T-helper 9 cell (primary cell): ENCODE data around the gene ANKFN1.

Source experiments
- DNase-seq: peaks from one replicate; pipeline ENCODE4 v3.0.0-alpha.2; 2020

Gene ANKFN1

DNA sequence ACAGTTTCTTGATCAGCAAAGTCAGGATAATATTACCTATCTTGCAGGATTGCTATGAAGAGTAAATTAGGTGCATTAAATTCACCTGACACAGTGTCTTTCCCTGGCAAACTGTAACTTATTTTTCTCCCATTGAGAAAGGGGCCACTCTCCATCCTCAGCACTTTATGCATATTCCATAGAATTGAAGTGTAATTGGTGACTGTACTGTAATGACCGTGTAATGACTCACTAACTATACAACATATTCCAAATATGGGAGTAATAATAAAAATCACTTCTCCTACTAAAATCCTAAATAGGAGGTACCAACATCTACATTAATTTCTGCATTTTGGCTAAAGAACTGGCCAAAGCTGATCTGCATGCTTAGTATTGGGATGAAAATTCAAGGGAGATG lies 298.4 kb downstream of the ANKFN1 start:
- DNase-seq: no peak

GRCh38 chr17:56452461-56452860 lies 299.2 kb downstream of the ANKFN1 start:
- DNase-seq: no peak

GRCh38 chr17:56457501-56457900 lies 304.2 kb downstream of the ANKFN1 start:
- DNase-seq: no peak

- DNase-seq: no peak
Observed at GRCh38 chr17:56465886-56466285, 312.6 kb downstream of the ANKFN1 start.

GRCh38 chr17:56468840-56469239 lies 315.6 kb downstream of the ANKFN1 start:
- DNase-seq: no peak

GRCh38 chr17:56471696-56472095 lies 318.4 kb downstream of the ANKFN1 start:
- no peak for DNase-seq

- DNase-seq: no peak
Observed at GRCh38 chr17:56475116-56475515, 321.8 kb downstream of the ANKFN1 start.

DNA sequence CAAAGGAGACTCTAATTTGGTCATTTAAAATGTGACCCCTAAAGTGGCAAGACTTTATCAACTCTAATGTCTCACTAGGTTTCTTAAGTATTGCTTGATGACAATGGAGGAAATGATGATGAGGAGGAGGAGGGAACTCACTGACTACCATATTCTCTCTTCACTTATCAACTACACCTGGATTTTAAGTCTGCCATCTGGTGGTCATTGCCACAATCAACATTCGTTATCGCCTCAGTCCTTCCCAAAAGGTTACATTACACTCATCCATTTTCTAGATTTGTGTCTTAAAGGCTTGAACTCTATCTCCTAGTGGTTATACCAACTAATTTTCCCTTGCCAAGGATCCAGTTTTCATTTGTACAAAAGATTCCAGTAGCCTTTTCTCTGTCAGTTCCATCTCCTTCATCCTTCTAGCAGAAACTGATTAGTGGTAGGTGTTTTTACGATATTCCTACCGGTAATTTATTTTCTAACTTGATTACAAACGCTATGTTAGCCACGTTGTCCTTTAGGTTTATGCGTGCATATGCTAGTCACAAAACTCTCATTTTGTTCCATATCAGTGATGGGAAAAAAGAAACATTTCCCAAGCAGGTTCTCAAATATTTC lies 325.7 kb downstream of the ANKFN1 start:
- DNase-seq: no peak

- DNase-seq: no peak
Observed at GRCh38 chr17:56480501-56480900, 327.2 kb downstream of the ANKFN1 start.

DNA sequence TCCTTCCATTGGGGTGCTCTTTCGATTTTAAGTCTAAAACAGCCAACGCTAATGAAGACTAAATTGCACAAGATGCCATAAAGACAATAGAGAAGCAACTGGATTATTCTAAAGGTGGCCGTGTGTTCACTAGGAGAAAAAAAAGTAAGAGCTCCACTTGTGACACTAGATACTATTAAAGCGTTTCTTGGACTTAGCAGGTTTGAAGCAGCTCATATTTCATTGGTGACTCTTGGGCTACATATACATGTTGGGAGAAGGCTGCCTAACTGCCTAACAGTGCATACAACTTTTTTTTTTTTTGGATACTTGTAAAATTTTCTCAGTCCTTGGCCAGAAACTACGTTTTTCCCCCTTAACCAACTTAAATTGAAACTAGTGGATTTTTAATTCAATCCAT lies 328.4 kb downstream of the ANKFN1 start:
- DNase-seq: no peak

GRCh38 chr17:56482229-56482628 lies 329.0 kb downstream of the ANKFN1 start:
- DNase-seq: no peak

GRCh38 chr17:56486732-56487131 lies 333.5 kb downstream of the ANKFN1 start:
- DNase-seq: no peak

GRCh38 chr17:56488800-56489199 lies 335.5 kb downstream of the ANKFN1 start:
- DNase-seq: no peak

DNA sequence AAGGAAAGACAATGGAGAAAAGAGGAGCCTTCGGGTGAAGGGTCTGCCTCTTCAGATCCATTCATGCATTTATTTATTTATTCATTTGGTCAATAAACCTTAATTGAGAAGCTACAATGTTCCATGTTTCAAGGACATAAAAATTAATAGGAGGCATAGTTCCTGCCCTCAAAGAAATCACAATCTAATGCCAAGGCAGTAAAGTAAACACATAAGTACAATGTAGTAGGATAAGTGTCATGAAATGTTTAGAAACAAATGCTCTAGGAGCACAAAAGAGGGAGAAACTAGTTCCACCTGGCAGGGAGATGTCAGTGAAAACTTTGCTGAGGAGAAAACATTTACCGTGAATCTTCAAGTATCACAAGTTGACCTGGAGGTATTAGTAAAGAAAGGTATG lies 336.7 kb downstream of the ANKFN1 start:
- DNase-seq: no peak

DNA sequence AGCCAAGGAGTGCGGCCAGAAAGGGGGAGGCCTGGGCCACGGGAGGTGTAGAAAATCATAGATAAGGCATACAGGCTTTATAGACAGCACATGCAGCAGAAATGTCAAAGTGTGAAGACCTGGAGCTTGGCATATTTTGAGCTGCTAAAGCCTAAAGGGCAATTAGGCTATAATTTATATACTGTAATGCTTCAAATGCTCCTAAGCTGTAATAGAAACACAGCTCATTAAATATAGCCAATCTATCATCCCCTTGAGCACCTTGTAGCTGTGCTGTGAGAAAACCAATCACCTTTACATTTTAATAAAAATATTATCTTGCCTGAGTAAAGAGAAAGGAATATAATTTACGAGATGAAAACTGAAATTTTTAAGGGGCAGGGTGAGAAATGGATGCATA lies 342.3 kb downstream of the ANKFN1 start:
- DNase-seq: no peak

GRCh38 chr17:56497132-56497531 lies 343.9 kb downstream of the ANKFN1 start:
- DNase-seq: no peak

DNA sequence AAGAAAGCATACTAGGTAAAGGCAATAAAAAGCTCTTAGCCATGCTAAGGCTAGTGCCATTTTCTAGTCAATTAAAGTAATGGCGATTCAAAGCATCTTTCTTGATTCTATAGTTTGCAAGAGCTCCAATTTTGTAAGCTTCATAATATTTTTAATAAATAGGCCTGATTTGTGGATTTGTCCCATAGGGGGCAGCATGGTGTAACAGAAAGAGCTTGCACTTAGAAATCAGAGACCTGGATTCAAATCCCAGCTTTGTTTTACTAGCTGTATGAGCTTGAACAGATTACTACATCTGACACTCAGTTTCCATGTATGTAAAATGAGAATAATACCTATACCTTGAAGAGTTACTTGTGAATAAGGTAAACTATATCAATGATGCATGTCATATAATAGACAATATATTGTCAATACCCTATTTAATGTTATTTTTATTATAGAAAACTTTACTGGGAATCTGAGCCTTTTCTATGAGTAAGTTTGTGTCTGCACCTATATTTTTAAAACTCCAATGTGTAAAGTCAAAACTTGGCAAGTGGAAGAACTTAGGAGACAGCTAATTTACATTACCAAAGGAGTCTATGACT lies 346.6 kb downstream of the ANKFN1 start:
- DNase-seq: no peak

DNA sequence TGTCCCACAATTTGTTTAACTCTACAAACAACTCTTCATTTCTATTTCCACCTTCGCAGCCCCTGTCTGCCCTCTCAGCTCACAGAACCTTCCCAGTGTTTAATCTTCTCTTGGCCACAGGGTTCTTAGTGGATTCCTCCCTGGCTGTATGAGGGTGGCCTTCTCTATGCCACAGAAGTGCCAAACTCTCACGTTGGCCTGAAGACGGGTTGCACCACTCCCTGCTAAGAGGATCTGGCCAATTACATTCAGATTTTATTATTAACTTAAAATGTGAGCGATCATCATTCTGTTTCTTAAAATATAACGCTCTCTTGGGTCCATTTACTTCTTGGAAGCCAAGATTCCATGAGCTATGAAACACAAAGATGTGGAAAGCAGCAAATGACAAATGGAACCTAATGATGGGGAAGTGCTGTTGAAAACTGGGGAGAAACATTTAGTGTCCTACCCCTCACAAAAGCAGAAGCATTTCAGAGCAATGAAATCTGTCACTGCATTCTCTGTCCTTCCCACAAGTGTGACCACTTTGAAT lies 348.9 kb downstream of the ANKFN1 start:
- DNase-seq: no peak

DNA sequence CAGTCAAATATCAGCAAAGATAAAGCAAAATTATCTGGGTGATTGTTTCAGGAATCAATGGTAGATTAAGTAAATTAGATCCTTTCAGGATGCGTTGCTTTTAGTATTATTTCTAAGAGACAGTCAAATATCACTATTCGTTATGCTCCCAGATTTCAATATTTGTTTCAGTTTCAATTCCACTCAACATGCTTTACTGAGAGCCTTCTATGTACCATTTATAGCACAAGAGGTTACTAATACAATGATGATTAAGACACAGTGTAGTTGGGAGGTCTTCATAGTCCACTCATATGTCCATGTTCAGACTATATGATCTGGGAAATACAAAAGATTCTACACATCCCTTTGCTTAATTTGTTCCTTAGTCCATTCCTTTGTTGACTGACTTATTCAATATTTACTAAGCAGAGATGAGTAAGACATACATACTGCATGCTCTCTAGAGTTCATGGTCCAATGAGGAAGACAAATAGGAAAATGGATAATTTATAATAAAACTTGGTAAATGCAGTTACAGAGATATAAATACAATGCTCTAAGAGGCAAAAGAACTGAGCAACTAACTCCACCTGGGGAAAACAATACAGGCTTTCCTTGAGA lies 352.0 kb downstream of the ANKFN1 start:
- DNase-seq: no peak

GRCh38 chr17:56506349-56506748 lies 353.1 kb downstream of the ANKFN1 start:
- no peak for DNase-seq

- DNase-seq: no peak
Observed at GRCh38 chr17:56510554-56511342, 357.5 kb downstream of the ANKFN1 start.

DNA sequence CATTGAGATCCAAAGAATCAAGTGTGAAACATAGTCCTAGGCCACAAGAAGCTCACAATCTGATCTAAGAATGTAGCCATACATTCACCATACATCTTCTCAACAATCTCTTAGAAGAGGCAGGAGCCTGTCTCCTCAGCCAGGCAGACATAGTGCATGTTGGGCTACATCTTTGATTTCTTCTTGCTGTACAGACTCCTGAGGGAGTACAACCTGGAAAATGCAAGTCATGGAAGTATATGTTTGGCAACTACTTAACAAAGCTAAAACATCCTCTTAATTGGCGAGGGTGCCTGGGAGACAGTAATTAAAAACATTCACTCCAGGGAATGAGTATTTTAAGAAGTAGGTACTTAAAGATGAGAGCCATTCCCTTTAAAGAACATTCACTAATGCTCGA lies 361.0 kb downstream of the ANKFN1 start:
- no peak for DNase-seq

DNA sequence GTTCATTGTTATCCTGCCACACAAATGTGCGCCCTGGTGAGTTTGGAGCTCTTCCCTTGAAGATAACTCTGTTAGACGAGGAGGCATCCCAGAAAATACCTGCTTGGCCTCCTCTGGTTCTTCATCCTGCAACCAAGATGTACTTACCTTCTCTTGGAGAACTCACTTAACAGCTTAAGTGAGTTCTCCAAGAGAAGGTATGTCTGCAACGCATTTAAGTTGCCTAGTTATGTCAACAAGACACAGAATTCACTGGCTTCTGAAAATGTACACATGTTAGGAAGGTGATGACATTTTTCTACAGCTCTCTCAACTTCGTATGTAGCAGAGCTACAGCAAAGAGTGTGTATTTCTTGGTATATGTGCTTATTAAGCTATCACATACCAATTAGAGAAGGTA lies 361.6 kb downstream of the ANKFN1 start:
- DNase-seq: no peak
